HG02763 (cell line): Measurements from ENCODE around the gene KCNJ5.

Experiments used
- ATAC-seq: cut with Tn5 transposase; IDR thresholded peaks from one replicate; pipeline ENCODE4 v1.9.1; 2021; ENCODE audit warnings: mild to moderate bottlenecking, moderate library complexity; ENCODE audit not compliant: unreplicated experiment

Gene KCNJ5

DNA sequence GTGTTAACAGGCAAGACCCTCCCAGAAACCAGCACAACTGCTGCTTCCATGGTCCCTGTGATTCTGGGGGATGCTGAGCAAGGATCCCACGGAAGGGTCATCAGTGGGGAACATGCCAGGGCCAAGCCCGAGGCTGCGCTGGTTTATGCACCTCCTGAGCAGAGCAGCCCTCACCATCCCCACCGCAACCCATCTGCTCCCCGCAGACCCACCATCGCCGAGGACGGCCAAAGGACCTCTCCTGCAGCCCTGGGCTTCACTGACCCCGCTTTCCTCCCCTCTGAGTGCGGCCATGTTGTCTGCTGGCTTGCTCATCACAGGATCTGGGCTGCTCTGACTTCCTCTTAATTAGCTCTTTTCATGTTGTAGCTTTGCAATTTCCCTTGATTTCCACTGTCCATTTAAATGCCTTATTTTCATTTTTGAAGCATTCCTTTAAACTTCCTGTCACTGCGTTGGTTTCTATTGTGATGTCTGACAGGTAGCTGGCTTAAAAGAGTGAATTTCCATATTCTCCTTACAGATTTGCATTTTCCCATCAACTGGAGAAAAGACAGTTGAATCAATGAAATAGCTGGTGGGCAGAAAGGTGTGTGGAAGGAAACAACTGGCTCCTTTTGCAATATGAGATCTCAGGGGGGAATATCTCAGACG is 36.7 kb downstream of the KCNJ5 start:
- no peak for ATAC-seq

DNA sequence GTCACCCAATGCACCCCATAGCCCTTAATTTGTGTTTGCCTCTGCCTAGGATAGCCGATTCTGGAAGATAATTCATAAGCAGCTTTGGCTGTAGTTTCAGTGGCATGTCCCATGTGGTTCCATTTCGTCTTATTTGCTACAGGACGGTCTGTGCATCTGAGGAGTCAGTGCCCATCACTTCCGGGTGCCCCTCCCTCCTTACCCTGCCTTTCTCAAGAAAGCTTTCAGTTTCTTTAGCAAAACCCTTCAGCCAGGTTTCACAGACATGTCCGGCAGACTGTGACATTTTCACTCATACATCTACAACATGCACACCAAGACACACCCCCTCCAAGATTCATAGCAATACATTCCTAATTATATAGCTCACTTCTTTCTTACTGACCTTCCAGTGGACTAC is 37.2 kb downstream of the KCNJ5 start:
- ATAC-seq = peak; percentile 96

DNA sequence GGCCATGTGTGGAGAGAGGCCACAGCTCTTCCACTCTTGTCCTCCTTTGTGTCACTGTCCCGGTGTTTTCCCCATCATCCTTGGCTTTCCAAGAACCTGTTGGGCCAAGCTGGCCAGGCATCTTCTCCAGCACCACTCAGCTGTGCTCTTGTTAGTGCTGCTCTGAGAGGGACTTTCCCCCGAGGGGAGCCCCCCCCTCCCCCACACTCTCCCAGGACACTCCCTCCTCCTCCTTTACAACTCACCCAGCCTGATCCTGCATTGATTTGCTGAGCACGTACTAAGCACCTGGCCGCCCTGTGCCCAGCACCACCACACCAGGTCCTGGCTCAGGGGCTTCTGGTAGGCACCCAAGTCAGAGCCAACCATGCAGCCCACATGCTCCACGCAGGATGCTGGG is 38.3 kb downstream of the KCNJ5 start:
- no peak for ATAC-seq

DNA sequence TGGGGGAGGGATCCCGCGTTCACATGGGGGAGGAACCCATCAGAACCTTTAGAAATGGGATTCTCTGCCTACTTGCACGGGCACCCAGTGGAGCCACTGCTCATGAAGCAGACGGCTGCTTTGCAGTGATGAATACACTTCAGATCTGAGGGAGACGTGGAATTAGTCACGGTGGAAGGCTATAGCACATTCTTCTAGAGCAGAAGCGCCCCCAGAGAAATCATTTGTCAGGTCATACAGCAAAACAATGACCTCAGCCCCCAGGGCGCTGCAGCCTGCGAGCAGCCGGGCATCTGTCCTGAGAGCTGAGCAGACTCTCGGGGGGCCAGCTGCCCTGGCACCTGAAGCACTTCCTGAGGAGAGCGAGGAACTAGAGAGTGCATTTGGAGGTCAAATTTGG is 38.8 kb downstream of the KCNJ5 start:
- no peak for ATAC-seq

DNA sequence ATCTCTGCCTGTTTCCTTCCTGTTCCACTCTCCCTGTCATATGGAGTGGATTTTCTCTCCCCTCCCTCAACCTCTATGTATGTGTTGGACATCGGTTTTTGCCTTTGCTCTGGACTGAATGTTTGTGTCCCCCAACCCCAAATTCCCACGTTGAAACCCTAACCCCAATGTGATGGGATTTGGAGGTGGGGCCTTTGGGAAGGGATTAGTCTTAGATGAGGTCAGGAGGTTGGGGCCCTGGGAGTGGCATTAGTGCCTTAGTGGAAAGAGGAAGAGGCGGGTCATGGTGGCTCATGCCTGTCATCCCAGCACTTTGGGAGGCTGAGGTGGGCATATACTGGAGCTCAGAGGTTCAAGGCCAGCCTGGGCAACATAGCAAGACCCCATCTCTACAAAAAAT is 39.9 kb downstream of the KCNJ5 start:
- ATAC-seq = no peak

DNA sequence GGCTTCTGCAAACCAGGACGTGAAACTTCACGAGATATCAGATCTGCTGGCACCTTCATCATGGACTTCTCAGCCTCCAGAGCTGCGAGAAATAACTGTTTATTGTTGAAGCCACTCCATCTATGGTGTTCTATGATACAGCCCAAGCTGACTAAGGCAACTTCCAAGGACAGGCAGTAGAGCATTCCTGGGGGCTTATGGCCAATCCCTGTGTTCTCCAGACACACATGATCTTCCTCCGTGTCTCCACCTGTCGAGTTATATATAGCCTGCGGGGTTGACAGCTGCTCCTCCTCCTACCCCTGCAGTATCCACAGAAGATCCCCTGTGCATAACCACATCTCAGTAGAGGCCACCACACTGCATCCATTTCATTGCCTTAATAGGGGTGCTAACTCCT is 40.5 kb downstream of the KCNJ5 start:
- ATAC-seq = no peak

DNA sequence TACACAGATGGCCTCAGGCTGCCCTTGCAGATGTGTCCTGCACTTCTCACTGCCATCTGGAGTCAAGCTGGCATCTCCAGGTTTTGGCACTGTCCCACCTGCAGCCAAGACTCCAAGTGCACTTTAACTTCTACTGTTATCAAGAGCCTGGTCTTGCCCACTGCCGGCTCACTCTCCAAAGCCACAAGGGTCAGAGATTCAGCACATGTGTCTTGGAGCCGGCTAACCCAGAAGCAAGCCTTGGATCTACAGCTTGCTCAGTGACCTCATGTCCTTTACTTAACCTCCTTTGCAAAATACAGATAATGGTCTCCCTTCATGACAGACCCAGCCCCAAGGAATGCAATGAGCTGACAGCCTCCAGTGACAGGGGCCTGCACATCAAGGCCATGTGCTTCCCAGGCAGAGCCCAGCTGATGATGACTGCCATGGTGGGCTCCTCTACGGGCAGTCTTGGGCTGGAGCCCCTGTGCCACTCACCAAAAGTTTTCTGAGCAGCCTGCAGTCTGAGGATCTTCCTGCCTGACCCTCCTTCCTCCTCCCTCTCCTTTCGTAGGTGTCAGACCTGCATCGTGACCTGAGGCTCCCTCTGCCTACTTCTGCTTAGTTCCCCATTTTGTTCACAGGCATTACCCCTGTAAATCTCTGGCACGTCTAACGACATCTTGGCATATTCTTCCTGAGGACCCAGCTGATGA is 42.5 kb downstream of the KCNJ5 start:
- ATAC-seq = no peak

DNA sequence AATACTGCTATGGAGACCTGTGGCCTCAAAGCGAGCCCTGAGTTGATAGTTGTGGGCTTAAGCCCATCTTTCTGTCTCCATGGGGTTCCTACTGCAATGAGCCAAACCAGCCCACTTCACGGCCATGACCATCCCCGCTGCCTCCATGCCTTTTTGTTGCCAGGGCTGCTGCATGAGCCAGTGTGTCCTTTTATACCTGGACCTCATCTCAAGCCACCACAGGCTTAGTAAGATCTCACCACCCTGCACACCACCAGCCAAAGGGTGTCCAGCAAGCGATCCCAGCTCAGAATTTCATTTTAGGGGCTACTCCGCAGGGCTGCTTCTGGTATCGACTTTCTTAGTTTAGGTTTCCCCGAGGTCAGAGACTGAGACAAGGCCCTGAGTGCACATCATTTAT is 43.2 kb downstream of the KCNJ5 start:
- ATAC-seq = no peak

DNA sequence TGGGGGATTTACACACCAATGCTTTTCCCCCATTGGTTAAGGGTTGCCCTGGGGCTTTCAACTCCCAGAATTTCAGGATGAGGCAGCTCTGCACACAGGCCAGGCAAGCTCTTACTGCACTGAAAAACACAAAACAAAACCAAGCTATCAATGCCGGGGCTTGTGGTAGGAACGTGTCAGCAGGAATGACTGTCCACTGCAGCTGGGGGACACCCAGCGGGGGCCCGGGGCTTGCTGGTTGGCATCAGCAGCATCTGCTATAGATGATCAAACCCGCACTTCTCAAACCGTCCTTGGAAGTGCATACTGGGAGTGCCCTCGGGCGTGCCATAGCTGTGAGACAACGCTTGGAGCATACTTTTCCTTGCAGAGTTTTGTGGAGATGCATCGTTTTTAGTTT is 43.8 kb downstream of the KCNJ5 start:
- no peak for ATAC-seq

DNA sequence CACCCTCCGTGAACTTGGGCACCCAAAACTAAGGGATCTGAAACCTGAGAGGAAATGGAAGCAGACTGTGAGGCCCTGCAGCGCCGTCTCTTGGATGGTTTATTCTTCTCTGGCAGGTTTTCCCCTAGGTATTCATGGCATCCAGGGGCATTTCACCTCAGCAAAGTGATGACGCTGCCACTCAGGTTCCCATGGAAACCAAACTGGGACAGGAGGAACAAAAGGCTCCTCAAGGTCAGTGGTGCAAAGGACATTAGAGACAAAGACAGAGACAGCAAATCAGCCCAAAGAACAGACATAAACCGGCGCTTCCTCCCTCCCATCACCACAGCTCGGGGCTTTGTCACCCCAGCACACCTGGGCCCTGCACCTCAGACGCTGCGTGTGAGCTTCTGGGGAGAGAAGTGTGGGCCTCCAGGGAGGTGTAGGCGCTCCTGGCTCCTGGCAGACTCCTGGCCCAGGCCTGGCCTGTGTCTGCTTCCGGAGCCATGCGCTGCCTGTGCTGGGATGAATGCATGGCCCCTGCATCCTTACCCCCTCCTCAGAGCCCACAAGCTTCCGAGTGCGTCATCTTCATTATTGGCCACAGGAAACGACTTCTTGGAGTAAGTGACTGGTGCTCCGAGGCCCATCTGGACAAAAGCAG is 45.6 kb downstream of the KCNJ5 start:
- ATAC-seq = no peak

DNA sequence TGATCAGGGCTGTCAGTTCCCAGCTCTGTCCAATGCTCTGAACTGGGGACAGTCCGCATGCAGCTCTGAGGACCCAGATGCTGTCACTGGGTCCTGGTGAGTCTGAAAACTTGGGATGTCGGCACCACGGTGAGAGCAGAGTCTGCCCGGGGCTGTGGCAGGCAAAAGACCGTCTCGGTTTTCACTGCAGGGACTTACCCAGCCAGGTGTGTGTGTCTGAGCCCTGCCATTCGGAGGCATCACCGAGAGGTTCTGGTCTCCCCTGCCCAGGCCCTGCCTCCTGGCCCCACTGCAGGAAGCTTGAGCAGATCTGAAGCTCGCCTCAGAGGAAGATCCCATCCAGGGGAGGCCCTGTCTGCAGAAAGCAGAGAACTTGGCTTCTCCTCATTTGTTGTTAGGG is 46.3 kb downstream of the KCNJ5 start:
- ATAC-seq = no peak

DNA sequence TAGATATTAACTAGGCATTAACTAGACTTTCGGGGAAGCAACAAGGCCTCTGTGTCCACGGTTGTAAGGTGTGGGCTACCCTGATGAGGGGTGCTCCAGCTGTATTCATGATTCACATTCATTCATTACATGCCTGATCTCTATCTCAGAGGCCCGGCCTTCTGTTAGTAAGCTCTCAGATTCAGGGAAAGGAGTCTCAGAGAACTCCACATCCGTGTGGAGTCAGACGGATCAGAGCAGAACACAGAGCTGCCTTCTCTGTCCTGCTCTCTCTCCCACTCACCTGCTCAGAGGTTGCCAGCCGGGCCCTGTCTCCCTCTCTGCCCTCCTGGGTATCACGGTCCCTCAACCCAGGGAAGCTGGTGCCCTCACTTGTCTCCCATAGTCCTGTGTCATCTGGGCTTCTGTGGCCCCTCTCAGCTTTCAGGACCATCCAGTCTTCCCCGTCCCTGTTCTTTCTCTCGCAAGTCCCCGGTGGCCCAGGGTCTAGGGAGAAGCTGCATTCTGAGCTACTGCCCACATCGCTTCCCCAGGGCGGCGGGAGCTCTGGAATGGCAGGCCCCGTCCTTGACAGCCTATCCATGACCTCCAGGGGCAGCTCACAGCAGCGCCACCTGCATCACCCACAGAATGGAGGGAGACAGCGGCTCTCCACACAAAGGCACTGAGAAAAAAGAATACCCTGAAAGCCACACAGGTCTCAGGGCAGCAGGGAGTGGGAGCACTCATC is 47.2 kb downstream of the KCNJ5 start:
- no peak for ATAC-seq

DNA sequence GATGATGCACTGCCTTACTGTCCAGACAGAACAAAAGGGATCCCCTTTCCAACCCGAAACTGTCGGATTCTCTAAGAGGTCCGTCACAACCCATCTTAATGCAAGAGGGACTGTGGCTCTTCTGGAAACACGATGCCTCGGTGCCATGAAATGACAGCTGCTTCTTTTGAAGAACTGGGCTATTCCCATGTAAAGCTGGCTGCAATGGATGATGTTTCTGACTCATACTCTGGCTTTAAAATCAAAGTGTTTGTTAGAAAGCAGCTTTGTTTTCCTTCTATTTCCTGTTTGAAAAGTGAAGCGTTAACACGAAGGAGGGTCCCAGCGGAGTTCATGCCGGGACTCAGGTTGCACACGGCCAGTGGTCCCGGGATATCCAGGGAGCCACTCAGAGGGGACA is 48.4 kb downstream of the KCNJ5 start:
- ATAC-seq = no peak

DNA sequence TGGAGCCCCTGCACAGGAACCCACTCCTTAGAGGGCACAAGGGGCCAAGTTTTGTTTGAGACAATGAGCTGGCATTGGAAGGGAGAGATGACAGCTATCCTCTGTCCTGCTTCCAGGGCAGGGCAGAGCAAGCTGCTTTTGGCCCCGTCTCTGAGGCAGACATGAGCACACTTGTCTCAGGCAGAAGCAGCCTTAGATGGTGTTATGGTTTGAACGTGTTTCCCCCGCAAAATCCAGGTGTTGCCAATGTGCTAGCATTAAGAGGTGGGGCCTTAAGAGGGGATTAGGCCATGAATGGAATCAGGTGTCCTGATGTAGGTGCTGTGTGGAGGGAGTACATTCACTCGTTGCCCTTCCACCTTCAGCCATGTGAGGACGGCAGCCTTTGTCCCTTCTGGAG is 49.0 kb downstream of the KCNJ5 start:
- no peak for ATAC-seq

DNA sequence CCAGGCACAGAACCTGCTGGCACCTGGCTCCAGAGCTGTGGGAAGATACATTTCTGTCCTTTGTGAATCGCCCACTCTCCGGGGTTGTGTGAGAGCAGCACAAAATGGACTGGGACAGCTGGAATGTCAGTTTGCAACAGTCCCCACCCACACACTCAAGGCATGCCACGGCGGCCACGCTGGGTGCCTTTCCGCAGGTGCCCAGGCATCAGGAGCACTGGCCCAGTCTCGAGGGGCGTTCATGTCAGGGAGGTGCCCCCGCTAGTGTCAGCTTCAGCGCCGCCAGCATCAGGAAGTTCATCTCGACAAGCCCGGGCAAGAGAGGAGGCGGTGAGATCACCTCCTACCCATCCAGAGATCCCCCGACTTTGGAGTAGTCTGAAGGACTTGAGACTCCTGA is 49.4 kb downstream of the KCNJ5 start:
- ATAC-seq = no peak

DNA sequence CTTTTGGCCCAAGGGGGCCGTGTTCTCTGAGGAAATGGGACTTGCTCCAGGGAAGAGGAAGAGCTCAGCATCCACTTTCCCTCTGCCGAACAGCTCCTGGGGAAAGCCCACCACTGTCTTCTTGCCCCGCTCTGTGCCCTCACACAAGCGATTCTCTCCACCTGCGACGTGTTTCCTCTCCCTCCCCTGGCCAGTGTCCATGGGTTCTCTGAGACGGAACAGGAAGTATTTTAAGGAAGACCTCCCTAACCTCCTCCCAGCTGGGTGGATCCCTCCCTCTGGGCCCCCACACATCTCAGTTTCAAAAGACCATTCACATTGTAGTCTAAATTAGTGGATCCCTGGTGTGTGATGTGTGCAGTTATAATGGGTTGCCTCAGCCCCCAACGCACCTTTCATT is 50.0 kb downstream of the KCNJ5 start:
- no peak for ATAC-seq

DNA sequence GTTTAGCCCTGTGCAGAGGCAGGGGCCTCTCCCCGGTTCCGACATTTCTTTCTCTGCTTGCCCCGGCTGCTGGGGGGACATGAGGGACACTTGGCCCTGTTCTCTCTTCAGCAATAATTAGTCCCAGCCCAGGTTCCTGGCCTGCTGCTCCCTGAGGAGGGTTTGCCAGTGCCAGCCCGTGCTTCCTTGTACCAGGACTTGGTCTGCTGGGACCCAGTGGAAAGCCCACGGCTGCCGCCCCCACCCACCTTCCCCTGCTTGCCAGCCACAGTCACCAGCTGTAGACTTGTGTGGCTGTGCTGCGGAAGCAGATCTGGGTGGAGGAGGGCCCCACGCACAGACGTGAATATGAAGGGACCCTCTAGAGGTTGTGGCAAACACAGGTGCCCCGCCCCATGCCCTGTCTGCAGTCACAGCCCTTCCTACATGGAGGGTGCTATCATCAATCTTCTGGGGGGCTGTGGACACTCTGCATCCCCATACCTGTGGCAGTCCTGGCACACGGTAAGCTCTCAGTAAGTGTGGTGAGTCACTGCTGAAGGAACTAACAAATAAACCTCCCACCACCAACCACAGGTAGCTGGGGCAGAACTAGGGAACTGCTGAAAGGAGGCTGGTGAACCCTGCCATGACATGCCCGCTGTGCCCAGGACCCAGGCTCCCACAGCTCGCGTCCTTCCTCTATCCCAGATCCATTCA is 50.6 kb downstream of the KCNJ5 start:
- no peak for ATAC-seq

DNA sequence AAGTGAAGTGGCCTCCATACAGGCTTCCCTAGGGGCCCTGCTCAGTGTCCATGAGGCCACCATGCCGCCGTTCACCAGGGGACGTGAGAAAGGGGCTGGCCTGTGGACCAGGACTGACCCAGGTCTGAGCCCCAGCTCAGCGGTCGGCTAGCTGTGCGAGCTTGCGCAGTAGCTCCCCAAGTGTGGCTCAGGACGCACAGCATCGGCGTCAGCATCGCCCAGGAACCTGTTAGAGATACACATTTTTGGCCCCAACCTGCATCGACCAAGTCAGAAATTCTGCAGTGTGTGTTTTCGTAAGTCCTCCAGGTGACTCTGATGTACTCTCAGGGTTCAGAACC is 51.1 kb downstream of the KCNJ5 start:
- no peak for ATAC-seq

DNA sequence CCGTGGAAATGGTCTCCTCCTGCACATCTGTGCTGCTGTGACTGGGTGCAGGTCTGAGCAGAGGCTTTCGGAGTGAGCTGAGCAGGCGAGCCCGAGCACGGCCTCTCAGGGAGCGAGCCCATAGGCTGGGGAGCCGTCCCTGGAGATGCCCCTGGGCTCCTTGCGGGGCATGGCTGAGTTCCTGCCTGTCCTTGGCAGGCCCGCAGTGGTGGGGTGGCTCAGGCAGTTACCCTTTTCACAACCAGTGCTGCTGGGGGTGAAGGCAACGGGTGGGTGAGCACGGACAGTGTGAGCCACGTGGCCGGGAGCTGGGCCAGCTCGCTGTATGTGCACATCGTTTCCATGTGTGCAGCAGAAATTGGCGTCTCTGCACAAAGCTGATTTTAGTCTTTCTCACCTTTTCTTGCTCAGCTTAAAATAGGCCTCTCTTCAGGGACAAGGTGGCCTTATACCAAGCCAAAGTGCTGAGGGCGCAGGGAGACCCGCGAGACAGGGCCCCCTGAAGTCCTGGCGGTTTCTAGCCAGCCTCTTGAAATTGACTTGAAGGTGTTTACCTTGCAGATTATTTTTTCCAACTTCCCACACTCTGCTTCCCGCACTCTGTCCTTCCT is 51.8 kb downstream of the KCNJ5 start, which contains the start of gene TP53AIP1:
Gene TP53AIP1, minus strand, starts transcription at position 55 of the 611 bp plus-strand sequence. CDS start 5,053 bp downstream, outside the sequence.
- no peak for ATAC-seq

DNA sequence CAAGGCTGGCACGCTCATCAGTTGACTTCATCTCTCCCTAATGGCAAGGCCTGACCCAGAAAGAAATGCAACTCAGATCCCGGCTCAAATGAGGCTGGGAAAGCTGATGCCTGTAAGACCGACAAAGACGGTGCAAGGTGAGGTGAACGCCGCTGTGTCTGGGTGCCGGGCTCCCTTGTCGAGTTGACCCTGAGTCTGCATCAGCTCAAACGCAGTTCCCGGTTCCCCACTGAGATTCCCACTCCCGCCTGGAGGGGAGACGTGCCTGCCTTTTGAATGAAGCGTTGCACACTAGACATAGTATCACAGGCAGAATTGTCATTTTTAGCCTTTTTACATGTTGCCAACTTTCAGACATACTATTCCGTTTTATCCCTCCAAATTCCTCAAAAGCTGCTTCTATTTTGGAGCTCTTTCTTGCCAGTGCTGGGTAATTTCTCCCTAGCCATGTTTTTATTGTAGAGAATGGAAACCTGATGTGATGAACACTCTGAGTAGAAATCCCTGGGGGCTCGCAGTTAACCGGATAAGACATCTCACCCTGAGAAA is 52.3 kb downstream of the KCNJ5 start:
- ATAC-seq = no peak
